ENCODE measurements around the gene MIER2. TPM values are rescaled to one million over a fixed set of nuclear protein-coding genes. Genes with fewer than 3 reads are reported as not detected.

Gene MIER2
- total and polyA plus RNA-seq, 2 donors (not counting 1 experiment from before 2014, with no cell fraction given) = 10.5 to 19.7 TPM

DNA sequence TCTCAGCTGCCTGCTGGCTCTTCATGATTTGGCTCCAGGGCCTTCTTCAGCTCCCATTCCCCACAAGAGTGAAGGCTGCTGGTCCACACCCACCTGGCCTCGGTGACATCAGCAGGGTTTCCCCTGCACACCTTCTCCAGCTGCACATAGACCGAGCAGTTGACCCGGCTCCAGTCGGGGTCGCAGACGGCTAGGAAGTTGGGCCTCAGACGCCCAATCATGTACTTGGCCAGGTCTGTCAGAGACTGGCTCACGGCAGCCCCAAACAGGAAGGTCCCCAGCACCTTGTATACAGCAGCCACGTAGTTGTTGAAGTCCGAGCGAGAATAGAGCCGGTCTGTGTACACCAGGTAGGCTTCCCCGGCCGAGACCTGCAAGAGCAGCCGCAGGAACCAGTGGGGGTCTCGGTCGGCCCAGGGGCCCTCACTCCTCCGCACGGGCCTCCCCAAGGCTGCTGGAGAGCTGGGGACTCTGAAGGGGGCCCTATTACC is 57.2 kb downstream of the MIER2 start:
- Histone ChIP-seq H3K79me2 (ENCODE audit: control insufficient read depth, insufficient read depth, low read length) (no peaks in the 10 kb centered on the region), H3K9me3 (ENCODE audit: control extremely low read depth in 1 of 3, control insufficient read depth in 2 of 3, insufficient read depth in 1 of 3, low read length in 2 of 3) (peaks cover 0 to 14% (median 0%) of the 10 kb centered on the region in 3 donors), H3K27ac (ENCODE audit: low read length in 2 of 2) (no peak overlapping the region), H3K9ac (ENCODE audit: low read length) (no peak overlapping the region), H2AFZ (ENCODE audit: insufficient read depth, low read depth, low read length, poor library complexity, severe bottlenecking) (no peak overlapping the region), H3K4me3 (ENCODE audit: control extremely low read depth in 1 of 5, extremely low read depth in 1 of 5, insufficient read depth in 1 of 5, low read depth in 2 of 5, low read length in 4 of 5) (no peak overlapping the region), H3K4me1 (ENCODE audit: control insufficient read depth in 2 of 2, insufficient read depth in 2 of 2, low read length in 2 of 2) (peaks cover 5 to 12% of the 10 kb centered on the region in 2 donors), H3K36me3 (replicated peaks in 1 of 2; ENCODE audit: control extremely low read depth in 1 of 2, control insufficient read depth in 1 of 2, extremely low read depth in 1 of 2, insufficient read depth in 2 of 2, low read length in 1 of 2) (no peaks in the 10 kb centered on the region), H4K20me1 (ENCODE audit: control insufficient read depth, insufficient read depth, low read length, poor library complexity, severe bottlenecking) (no peaks in the 10 kb centered on the region), H3K27me3 (replicated peaks in 1 of 4; ENCODE audit: control extremely low read depth in 1 of 4, control insufficient read depth in 3 of 4, insufficient read depth in 4 of 4, low read length in 3 of 4) (peaks cover 0 to 25% (median 4%) of the 10 kb centered on the region in 4 experiments), H3K4me2 (replicated peaks; ENCODE audit: low read depth, low read length, poor library complexity, severe bottlenecking) (no peak overlapping the region)
- no peaks in the 10 kb centered on the region for H3K9me3 Mint-ChIP-seq (ENCODE audit: insufficient read depth)
- H3K4me3 Mint-ChIP-seq = no peak overlapping the region
- peaks cover 18% of the 10 kb centered on the region for H3K27me3 Mint-ChIP-seq
- no peak overlapping the region for H3K27ac Mint-ChIP-seq
- intact Hi-C loops (cut with micrococcal nuclease) = no loop called here
- DNase-seq (no peak), ATAC-seq (ENCODE audit: low read depth) (no peak)
- TF ChIP-seq, protein P1, sequence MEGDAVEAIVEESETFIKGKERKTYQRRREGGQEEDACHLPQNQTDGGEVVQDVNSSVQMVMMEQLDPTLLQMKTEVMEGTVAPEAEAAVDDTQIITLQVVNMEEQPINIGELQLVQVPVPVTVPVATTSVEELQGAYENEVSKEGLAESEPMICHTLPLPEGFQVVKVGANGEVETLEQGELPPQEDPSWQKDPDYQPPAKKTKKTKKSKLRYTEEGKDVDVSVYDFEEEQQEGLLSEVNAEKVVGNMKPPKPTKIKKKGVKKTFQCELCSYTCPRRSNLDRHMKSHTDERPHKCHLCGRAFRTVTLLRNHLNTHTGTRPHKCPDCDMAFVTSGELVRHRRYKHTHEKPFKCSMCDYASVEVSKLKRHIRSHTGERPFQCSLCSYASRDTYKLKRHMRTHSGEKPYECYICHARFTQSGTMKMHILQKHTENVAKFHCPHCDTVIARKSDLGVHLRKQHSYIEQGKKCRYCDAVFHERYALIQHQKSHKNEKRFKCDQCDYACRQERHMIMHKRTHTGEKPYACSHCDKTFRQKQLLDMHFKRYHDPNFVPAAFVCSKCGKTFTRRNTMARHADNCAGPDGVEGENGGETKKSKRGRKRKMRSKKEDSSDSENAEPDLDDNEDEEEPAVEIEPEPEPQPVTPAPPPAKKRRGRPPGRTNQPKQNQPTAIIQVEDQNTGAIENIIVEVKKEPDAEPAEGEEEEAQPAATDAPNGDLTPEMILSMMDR (IDR thresholded peaks at IDR 0.05) = no peak
- no peak for TF ChIP-seq EZH2 (IDR thresholded peaks at IDR 0.05; ENCODE audit: borderline replicate concordance, insufficient read depth, low read depth, low read length, poor library complexity, severe bottlenecking)
- peaks cover 4% of the 10 kb centered on the region for H3K4me1 Mint-ChIP-seq
- WGBS (ENCODE audit: insufficient coverage) = 91% methylated on average over 19 of the region's 19 CpGs
- ChIA-PET CTCF (interaction anchor here (0.5 to 0.8 kb wide), 2 partner anchors 12 to 40 kb away, joined by 3 read pairs; no protein-coding TSS in a partner anchor), POLR2A (no interaction called here)

DNA sequence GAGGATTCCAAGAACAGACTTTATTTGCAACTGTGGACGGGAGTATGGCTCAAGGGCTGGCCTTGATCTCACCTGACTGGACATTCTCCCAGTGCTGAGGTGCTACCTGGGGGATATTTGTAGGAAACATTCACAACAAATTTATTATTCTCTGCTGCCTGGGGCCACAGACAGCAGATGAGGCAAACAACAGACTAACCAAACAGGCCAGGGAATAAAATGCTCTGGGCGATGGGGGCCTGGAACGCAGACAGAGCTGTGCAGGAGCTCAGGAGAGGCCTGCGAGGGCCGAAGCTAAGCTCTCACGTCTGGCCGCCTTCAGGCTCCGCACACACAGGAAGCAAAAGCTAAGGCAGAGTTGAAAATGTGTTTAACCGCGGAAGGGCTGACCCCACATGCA is 61.2 kb downstream of the MIER2 start:
- H3K27ac Mint-ChIP-seq = no peak overlapping the region
- Histone ChIP-seq H3K4me1 (ENCODE audit: control insufficient read depth in 2 of 2, insufficient read depth in 2 of 2, low read length in 2 of 2) (no peaks in the 10 kb centered on the region), H3K9me3 (ENCODE audit: control extremely low read depth in 1 of 3, control insufficient read depth in 2 of 3, insufficient read depth in 1 of 3, low read length in 2 of 3) (no peaks in the 10 kb centered on the region), H3K27me3 (replicated peaks in 1 of 4; ENCODE audit: control extremely low read depth in 1 of 4, control insufficient read depth in 3 of 4, insufficient read depth in 4 of 4, low read length in 3 of 4) (peaks cover 0 to 8% (median 0%) of the 10 kb centered on the region in 4 experiments), H3K9ac (ENCODE audit: low read length) (no peak overlapping the region), H3K27ac (ENCODE audit: low read length in 2 of 2) (no peak overlapping the region), H3K79me2 (ENCODE audit: control insufficient read depth, insufficient read depth, low read length) (no peaks in the 10 kb centered on the region), H3K4me3 (ENCODE audit: control extremely low read depth in 1 of 5, extremely low read depth in 1 of 5, insufficient read depth in 1 of 5, low read depth in 2 of 5, low read length in 4 of 5) (no peak overlapping the region), H3K36me3 (replicated peaks in 1 of 2; ENCODE audit: control extremely low read depth in 1 of 2, control insufficient read depth in 1 of 2, extremely low read depth in 1 of 2, insufficient read depth in 2 of 2, low read length in 1 of 2) (no peaks in the 10 kb centered on the region), H3K4me2 (replicated peaks; ENCODE audit: low read depth, low read length, poor library complexity, severe bottlenecking) (no peak overlapping the region), H2AFZ (ENCODE audit: insufficient read depth, low read depth, low read length, poor library complexity, severe bottlenecking) (no peak overlapping the region), H4K20me1 (ENCODE audit: control insufficient read depth, insufficient read depth, low read length, poor library complexity, severe bottlenecking) (no peaks in the 10 kb centered on the region)
- H3K9me3 Mint-ChIP-seq (ENCODE audit: insufficient read depth) = no peaks in the 10 kb centered on the region
- H3K4me1 Mint-ChIP-seq = no peaks in the 10 kb centered on the region
- no peak for DNase-seq
- 89% methylated on average over 2 of the region's 10 CpGs for WGBS (ENCODE audit: insufficient coverage)
- H3K4me3 Mint-ChIP-seq = no peak overlapping the region
- peaks cover 12% of the 10 kb centered on the region for H3K27me3 Mint-ChIP-seq
- TF ChIP-seq, protein P1 (IDR thresholded peaks at IDR 0.05) = no peak
- no peak for TF ChIP-seq EZH2 (IDR thresholded peaks at IDR 0.05; ENCODE audit: borderline replicate concordance, insufficient read depth, low read depth, low read length, poor library complexity, severe bottlenecking)
- intact Hi-C loops (cut with micrococcal nuclease) = no loop called here
- POLR2A ChIA-PET = no interaction called here
- CTCF ChIA-PET = interaction anchor here (1.5 kb wide), 1 partner anchor 16 kb away, joined by 4 read pairs; no protein-coding TSS in a partner anchor
- no peak for ATAC-seq (ENCODE audit: low read depth)

All from B cell (primary cell).